Neural progenitor cell (in vitro differentiated cells): Measurements from ENCODE around the gene EFCAB8. TPM values are rescaled to one million over a fixed set of nuclear protein-coding genes. Genes with fewer than 3 reads are reported as not detected.

Experiments used
- DNase-seq: peaks from one replicate; pipeline ENCODE4 v3.0.0-alpha.2; 2016; ENCODE audit warnings: low spot score
- H2AFZ ChIP-seq: fragments of 200-600 bp; sonication (generic); replicated peaks from 2 replicates; pipeline ENCODE4 v1.6.1; 2016; ENCODE audit warnings: antibody characterized with exemption
- H3F3A ChIP-seq: fragments of 200-600 bp; sonication (generic); 2 replicates; pipeline ENCODE4 v1.6.1; 2016; ENCODE audit warnings: antibody characterized with exemption, low read depth
- H3K27ac ChIP-seq: fragments of 200-600 bp; sonication (generic); 2 replicates; pipeline ENCODE4 v1.5.1; 2016; ENCODE audit warnings: mild to moderate bottlenecking
- H3K27me3 ChIP-seq: fragments of 200-600 bp; sonication (generic); 2 replicates; pipeline ENCODE4 v1.6.1; 2016; ENCODE audit warnings: mild to moderate bottlenecking, moderate library complexity
- H3K36me3 ChIP-seq: fragments of 200-600 bp; sonication (generic); 2 replicates; pipeline ENCODE4 v1.5.1; 2016
- H3K4me1 ChIP-seq: fragments of 200-600 bp; sonication (generic); 2 replicates; pipeline ENCODE4 v1.6.1; 2016; ENCODE audit warnings: mixed run types
- H3K4me2 ChIP-seq: fragments of 200-600 bp; sonication (generic); 2 replicates; pipeline ENCODE4 v1.6.1; 2016
- H3K4me3 ChIP-seq: fragments of 200-600 bp; sonication (generic); 2 replicates; pipeline ENCODE4 v1.5.1; 2016
- H3K79me2 ChIP-seq: fragments of 200-600 bp; sonication (generic); 2 replicates; pipeline ENCODE4 v1.6.1; 2016; ENCODE audit warnings: low read depth
- H3K9ac ChIP-seq: fragments of 200-600 bp; sonication (generic); 2 replicates; pipeline ENCODE4 v1.6.1; 2016
- H3K9me3 ChIP-seq: fragments of 200-600 bp; sonication (generic); 2 replicates; pipeline ENCODE4 v1.5.1; 2016; ENCODE audit warnings: low read depth
- H4K20me1 ChIP-seq: fragments of 200-600 bp; sonication (generic); 2 replicates; pipeline ENCODE4 v1.6.1; 2016; ENCODE audit warnings: low read depth
- H3K27ac Mint-ChIP-seq: 3 replicates; pipeline ENCODE4 v1.8.0; 2021; ENCODE audit warnings: mixed read lengths
- H3K27me3 Mint-ChIP-seq: 2 replicates; pipeline ENCODE4 v1.8.0; 2022; ENCODE audit warnings: low read depth, mild to moderate bottlenecking, inconsistent platforms, moderate library complexity, mixed read lengths; ENCODE audit not compliant: insufficient read depth
- H3K36me3 Mint-ChIP-seq: 3 replicates; pipeline ENCODE4 v1.8.0; 2021; ENCODE audit warnings: mixed read lengths
- H3K4me1 Mint-ChIP-seq: 3 replicates; pipeline ENCODE4 v1.8.0; 2021; ENCODE audit warnings: mixed read lengths
- H3K4me3 Mint-ChIP-seq: 3 replicates; pipeline ENCODE4 v1.8.0; 2021; ENCODE audit warnings: mild to moderate bottlenecking, moderate library complexity, mixed read lengths
- H3K9me3 Mint-ChIP-seq: 3 replicates; pipeline ENCODE4 v1.8.0; 2020; ENCODE audit warnings: mixed read lengths
- CTCF ChIP-seq: fragments of 200-600 bp; sonication (generic); IDR thresholded peaks from 2 replicates; pipeline ENCODE4 v1.5.1; 2017; ENCODE audit warnings: antibody characterized with exemption, mild to moderate bottlenecking
- EZH2 ChIP-seq: fragments of 200-600 bp; sonication (generic); IDR thresholded peaks from 2 replicates; pipeline ENCODE4 v1.6.1; 2017; ENCODE audit warnings: antibody characterized with exemption, mild to moderate bottlenecking, moderate library complexity
- EZH2phosphoT487 ChIP-seq: fragments of 200-600 bp; sonication (generic); IDR thresholded peaks from 2 replicates; pipeline ENCODE4 v1.6.1; 2017; ENCODE audit warnings: antibody characterized with exemption
- total RNA-seq: library from RNA; depleted of rRNA; stranded (reverse); fragments of >200 nt; gene quantifications from 2 replicates; pipeline ENCODE4 v1.2.3, GENCODE V29; 2015; ENCODE audit warnings: low replicate concordance

Gene EFCAB8
- total RNA-seq, 1 donor from 2014 or later: not detected

GRCh38 chr20:32846852-32847251, 11.9 kb upstream of the EFCAB8 start:
- no peaks in the 10 kb centered on the region for H3K9me3 ChIP-seq
- no peak overlapping the region for H3K4me3 Mint-ChIP-seq
- H3K27me3 Mint-ChIP-seq: peaks cover 2% of the 10 kb centered on the region
- H3K4me1 Mint-ChIP-seq: peaks cover 3% of the 10 kb centered on the region
- no peaks in the 10 kb centered on the region for H3K27me3 ChIP-seq
- no peak for TF ChIP-seq CTCF
- TF ChIP-seq EZH2phosphoT487: no peak
- no peak for TF ChIP-seq EZH2
- no peak overlapping the region for H2AFZ ChIP-seq
- no peak overlapping the region for H3K27ac ChIP-seq
- DNase-seq: no peak
- peaks cover 40% of the 10 kb centered on the region for H3K79me2 ChIP-seq
- H4K20me1 ChIP-seq: peaks cover 53% of the 10 kb centered on the region
- H3K9ac ChIP-seq: no peak overlapping the region
- no peaks in the 10 kb centered on the region for H3K9me3 Mint-ChIP-seq
- no peaks in the 10 kb centered on the region for H3K4me1 ChIP-seq
- no peak overlapping the region for H3K4me3 ChIP-seq
- H3K4me2 ChIP-seq: no peak overlapping the region
- peaks cover 37% of the 10 kb centered on the region for H3K36me3 Mint-ChIP-seq
- peaks cover 4% of the 10 kb centered on the region for H3K36me3 ChIP-seq
- no peaks in the 10 kb centered on the region for H3F3A ChIP-seq
- no peak overlapping the region for H3K27ac Mint-ChIP-seq

GRCh38 chr20:32847964-32848363, 10.8 kb upstream of the EFCAB8 start:
- no peak overlapping the region for H3K4me2 ChIP-seq
- H3K36me3 ChIP-seq: peaks cover 4% of the 10 kb centered on the region
- Mint-ChIP-seq H3K9me3 (no peaks in the 10 kb centered on the region), H3K36me3 (peaks cover 33% of the 10 kb centered on the region), H3K27ac (no peak overlapping the region), H3K4me1 (peaks cover 3% of the 10 kb centered on the region), H3K4me3 (no peak overlapping the region), H3K27me3 (peaks cover 2% of the 10 kb centered on the region)
- peaks cover 44% of the 10 kb centered on the region for H4K20me1 ChIP-seq
- no peak overlapping the region for H3K9ac ChIP-seq
- no peak overlapping the region for H2AFZ ChIP-seq
- DNase-seq: no peak
- no peaks in the 10 kb centered on the region for H3K27me3 ChIP-seq
- TF ChIP-seq EZH2: no peak
- TF ChIP-seq CTCF: no peak
- TF ChIP-seq EZH2phosphoT487: no peak
- no peak overlapping the region for H3K27ac ChIP-seq
- no peak overlapping the region for H3K4me3 ChIP-seq
- H3K4me1 ChIP-seq: no peaks in the 10 kb centered on the region
- no peaks in the 10 kb centered on the region for H3K9me3 ChIP-seq
- no peaks in the 10 kb centered on the region for H3F3A ChIP-seq
- peaks cover 29% of the 10 kb centered on the region for H3K79me2 ChIP-seq

- Histone ChIP-seq H3F3A (no peaks in the 10 kb centered on the region), H4K20me1 (peaks cover 36% of the 10 kb centered on the region), H3K27ac (no peak overlapping the region), H3K4me2 (no peak overlapping the region), H3K4me3 (no peak overlapping the region), H3K4me1 (no peaks in the 10 kb centered on the region), H2AFZ (no peak overlapping the region), H3K36me3 (peaks cover 4% of the 10 kb centered on the region), H3K9ac (no peak overlapping the region), H3K27me3 (no peaks in the 10 kb centered on the region), H3K9me3 (no peaks in the 10 kb centered on the region), H3K79me2 (peaks cover 20% of the 10 kb centered on the region)
- TF ChIP-seq EZH2phosphoT487 (no peak), CTCF (no peak), EZH2 (no peak)
- H3K9me3 Mint-ChIP-seq: no peaks in the 10 kb centered on the region
- H3K4me1 Mint-ChIP-seq: peaks cover 3% of the 10 kb centered on the region
- no peaks in the 10 kb centered on the region for H3K27me3 Mint-ChIP-seq
- no peak overlapping the region for H3K4me3 Mint-ChIP-seq
- peaks cover 33% of the 10 kb centered on the region for H3K36me3 Mint-ChIP-seq
- DNase-seq: no peak
- H3K27ac Mint-ChIP-seq: no peak overlapping the region
These were observed 9.9 kb upstream of the EFCAB8 start for GRCh38 chr20:32848846-32849245.
